Stimulated activated CD8-positive, alpha-beta memory T cell treated with anti-CD3 and anti-CD28 coated beads, Interleukin-4, amount 100 ng/mL, for 4 hours (primary cell): Measurements from ENCODE around the gene NEBL.
"Not testable (repeated sequence)": the region's sequence is repeated elsewhere in the genome, so short reads cannot be mapped to it uniquely, and the experiment has no call there.

Source experiments
- DNase-seq, 2 donors: peaks; one replicate each; pipeline ENCODE4 v3.0.0-alpha.2; 2020; ENCODE audit warnings: low read depth in 2 of 2, low spot score in 1 of 2

The NEBL gene

GRCh38 chr10:20897146-20897825 is at the start of gene NEBL:
NEBL (minus strand) TSS chr10:20897311; CDS start chr10:20897205, 106 bp downstream.
- DNase-seq = no peak

GRCh38 chr10:20945546-20946332 is 48.6 kb upstream of the NEBL start:
- no peak for DNase-seq

- no peak for DNase-seq
These were observed 47.8 kb upstream of the NEBL start for GRCh38 chr10:20944789-20945502.

GRCh38 chr10:20939414-20939813 is 42.3 kb upstream of the NEBL start:
- DNase-seq = not testable (repeated sequence)

- no peak for DNase-seq
These were observed 39.3 kb upstream of the NEBL start for GRCh38 chr10:20936396-20936795.

- DNase-seq = no peak
These were observed 38.8 kb upstream of the NEBL start for GRCh38 chr10:20935931-20936330.

GRCh38 chr10:20935301-20935700 is 38.2 kb upstream of the NEBL start:
- DNase-seq = no peak

- DNase-seq = no peak
These were observed 36.6 kb upstream of the NEBL start for GRCh38 chr10:20933705-20934104.

- no peak for DNase-seq
These were observed 35.6 kb upstream of the NEBL start for GRCh38 chr10:20932606-20933126.

GRCh38 chr10:20931156-20931795 is 34.2 kb upstream of the NEBL start:
- DNase-seq = no peak

GRCh38 chr10:20927456-20927855 is 30.3 kb upstream of the NEBL start:
- DNase-seq = no peak

- no peak for DNase-seq
These were observed 25.3 kb upstream of the NEBL start for GRCh38 chr10:20922451-20922850.

- no peak for DNase-seq
These were observed 24.9 kb upstream of the NEBL start for GRCh38 chr10:20922033-20922432.

- DNase-seq = no peak
These were observed 22.9 kb upstream of the NEBL start for GRCh38 chr10:20920061-20920460.

- DNase-seq = no peak
These were observed 22.4 kb upstream of the NEBL start for GRCh38 chr10:20919481-20919880.

GRCh38 chr10:20916976-20917375 is 19.9 kb upstream of the NEBL start:
- no peak for DNase-seq

GRCh38 chr10:20912969-20913368 is 15.9 kb upstream of the NEBL start:
- no peak for DNase-seq

- no peak for DNase-seq
These were observed 14.5 kb upstream of the NEBL start for GRCh38 chr10:20911626-20912025.

GRCh38 chr10:20909801-20910200 is 12.7 kb upstream of the NEBL start:
- DNase-seq = no peak

- no peak for DNase-seq
These were observed 11.3 kb upstream of the NEBL start for GRCh38 chr10:20908391-20908790.
